SU-DHL-6 (cell line): ENCODE data around the gene SARDH.

Source experiments
- CTCF ChIP-seq: fragments of 200-600 bp; sonication (generic); IDR thresholded peaks from one replicate; pipeline ENCODE4 v1.5.1; 2017; ENCODE audit warnings: antibody characterized with exemption, mild to moderate bottlenecking, low read length, moderate library complexity; ENCODE audit not compliant: insufficient read depth, poor library complexity, severe bottlenecking
- EZH2phosphoT487 ChIP-seq: fragments of 200-600 bp; sonication (generic), shearing (Covaris generic); conservative IDR thresholded peaks from 2 replicates; pipeline ENCODE4 v1.6.1; 2018; ENCODE audit warnings: mild to moderate bottlenecking, antibody characterized with exemption, low read length, moderate library complexity, mixed read lengths

GRCh38 chr9:133665535-133665934 is 72.6 kb downstream of the SARDH start:
- TF ChIP-seq CTCF, result no peak
- no peak for TF ChIP-seq EZH2phosphoT487
